Measurements from ENCODE around the gene TMEM221.

DNA sequence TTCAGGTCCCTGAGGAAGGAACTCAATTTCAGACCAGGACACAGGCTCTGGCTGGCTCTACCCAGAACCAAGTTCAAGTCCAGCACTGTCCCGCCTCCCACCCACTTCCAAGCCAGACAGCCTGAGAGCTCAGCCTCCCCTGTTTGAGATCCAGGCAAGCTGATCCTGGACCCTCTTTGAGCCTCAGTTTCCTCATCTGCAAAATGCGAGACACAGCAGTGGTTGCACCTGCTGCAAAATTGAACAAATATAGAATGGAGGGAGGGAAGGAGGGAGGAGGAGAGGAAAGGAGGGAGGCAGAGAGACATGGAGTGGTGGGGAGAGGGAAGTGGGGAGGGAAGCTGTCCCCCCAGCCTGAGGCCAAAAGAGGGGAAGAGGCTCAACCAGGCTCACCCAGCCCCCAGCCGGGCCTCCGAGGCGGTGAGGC is 751 bp downstream of the TMEM221 start:
- TF ChIP-seq, protein P1, sequence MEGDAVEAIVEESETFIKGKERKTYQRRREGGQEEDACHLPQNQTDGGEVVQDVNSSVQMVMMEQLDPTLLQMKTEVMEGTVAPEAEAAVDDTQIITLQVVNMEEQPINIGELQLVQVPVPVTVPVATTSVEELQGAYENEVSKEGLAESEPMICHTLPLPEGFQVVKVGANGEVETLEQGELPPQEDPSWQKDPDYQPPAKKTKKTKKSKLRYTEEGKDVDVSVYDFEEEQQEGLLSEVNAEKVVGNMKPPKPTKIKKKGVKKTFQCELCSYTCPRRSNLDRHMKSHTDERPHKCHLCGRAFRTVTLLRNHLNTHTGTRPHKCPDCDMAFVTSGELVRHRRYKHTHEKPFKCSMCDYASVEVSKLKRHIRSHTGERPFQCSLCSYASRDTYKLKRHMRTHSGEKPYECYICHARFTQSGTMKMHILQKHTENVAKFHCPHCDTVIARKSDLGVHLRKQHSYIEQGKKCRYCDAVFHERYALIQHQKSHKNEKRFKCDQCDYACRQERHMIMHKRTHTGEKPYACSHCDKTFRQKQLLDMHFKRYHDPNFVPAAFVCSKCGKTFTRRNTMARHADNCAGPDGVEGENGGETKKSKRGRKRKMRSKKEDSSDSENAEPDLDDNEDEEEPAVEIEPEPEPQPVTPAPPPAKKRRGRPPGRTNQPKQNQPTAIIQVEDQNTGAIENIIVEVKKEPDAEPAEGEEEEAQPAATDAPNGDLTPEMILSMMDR (IDR thresholded peaks at IDR 0.05; ENCODE audit: extremely low read depth in 1 of 2, insufficient read depth in 1 of 2, low read depth in 1 of 2, low read length in 2 of 2): no peak
- TF ChIP-seq EZH2 (IDR thresholded peaks at IDR 0.05; ENCODE audit: borderline replicate concordance, low read depth, low read length, severe bottlenecking): no peak
- no peak for TF ChIP-seq POLR2AphosphoS5 (IDR thresholded peaks at IDR 0.05; ENCODE audit: insufficient read depth, low read depth, low read length)
- TF ChIP-seq, protein P2, sequence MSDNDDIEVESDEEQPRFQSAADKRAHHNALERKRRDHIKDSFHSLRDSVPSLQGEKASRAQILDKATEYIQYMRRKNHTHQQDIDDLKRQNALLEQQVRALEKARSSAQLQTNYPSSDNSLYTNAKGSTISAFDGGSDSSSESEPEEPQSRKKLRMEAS (IDR thresholded peaks at IDR 0.05; ENCODE audit: insufficient read depth, insufficient read length): no peak
- no peak for TF ChIP-seq FOS (IDR thresholded peaks at IDR 0.05; ENCODE audit: borderline replicate concordance, insufficient read depth, low read length)
- no peak for TF ChIP-seq POLR2A (IDR thresholded peaks at IDR 0.05; ENCODE audit: low read depth, low read length)
- TF ChIP-seq JUN (IDR thresholded peaks at IDR 0.05; ENCODE audit: borderline replicate concordance, insufficient read depth, insufficient read length, low read depth): no peak
- TF ChIP-seq GATA2 (IDR thresholded peaks at IDR 0.05; ENCODE audit: insufficient read depth, insufficient read length, low read depth, low read length): no peak

All from endothelial cell of umbilical vein (primary cell).